Measurements from ENCODE around the gene CAMSAP1. TPM values are rescaled to one million over a fixed set of nuclear protein-coding genes. Genes with fewer than 3 reads are reported as not detected.

The CAMSAP1 gene
- total and polyA plus RNA-seq, 2 of the 4 experiments (the other 2 are of a cell fraction) = 8.2 to 19.5 TPM

DNA sequence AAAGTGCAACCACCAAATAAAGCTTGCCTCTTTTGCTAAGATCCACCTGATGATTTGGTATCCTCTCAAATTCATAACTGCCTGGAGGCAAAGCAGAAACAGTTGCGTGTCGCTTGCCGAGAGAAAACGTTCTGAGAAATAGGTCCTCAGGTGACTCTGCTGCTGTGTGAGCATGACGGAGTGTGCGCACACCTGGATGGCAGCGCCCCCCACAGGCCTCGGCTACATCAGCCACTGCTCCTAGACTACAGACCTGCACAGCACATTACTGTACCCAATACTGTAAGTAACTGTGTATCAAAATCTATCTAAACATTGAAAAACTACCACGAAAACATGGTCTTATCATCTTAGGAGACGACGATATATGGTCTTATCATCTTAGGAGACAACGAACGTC, 87.4 kb downstream of the CAMSAP1 start:
- Histone ChIP-seq H2AK9ac (replicated peaks; ENCODE audit: low read depth, low read length, poor library complexity) (no peak overlapping the region), H3K36me3 (ENCODE audit: control insufficient read depth, insufficient read depth, low read length) (peaks cover 69% of the 10 kb centered on the region), H3K23ac (ENCODE audit: low read depth, low read length) (no peak overlapping the region), H4K8ac (ENCODE audit: low read depth in 2 of 2, low read length in 2 of 2) (no peak overlapping the region), H3K9me1 (ENCODE audit: insufficient read depth, low read length) (no peaks in the 10 kb centered on the region), H2BK15ac (ENCODE audit: low read depth, low read length) (no peak overlapping the region), H3K4ac (ENCODE audit: low read depth, low read length) (no peak overlapping the region), H3K27ac (ENCODE audit: insufficient read depth, low read length) (no peak overlapping the region), H3K56ac (ENCODE audit: extremely low read depth, insufficient read depth, low read length) (no peak overlapping the region), H3K14ac (replicated peaks; ENCODE audit: low read depth, low read length) (no peak overlapping the region), H2AFZ (replicated peaks; ENCODE audit: low read length, poor library complexity) (no peak overlapping the region), H3K27me3 (ENCODE audit: control insufficient read depth, insufficient read depth, low read length) (no peaks in the 10 kb centered on the region), H3K18ac (ENCODE audit: low read depth, low read length) (no peak overlapping the region), H4K5ac (ENCODE audit: low read depth, low read length) (no peak overlapping the region), H2BK5ac (ENCODE audit: low read depth, low read length, poor library complexity, severe bottlenecking) (no peak overlapping the region), H3K4me3 (ENCODE audit: insufficient read depth, low read depth, low read length) (no peak overlapping the region), H4K20me1 (ENCODE audit: insufficient read depth, low read length) (no peaks in the 10 kb centered on the region), H2BK20ac (ENCODE audit: low read depth, low read length) (no peak overlapping the region), H3K4me1 (ENCODE audit: control insufficient read depth, insufficient read depth, low read length) (no peaks in the 10 kb centered on the region), H3K9me3 (ENCODE audit: control insufficient read depth, insufficient read depth, low read length) (no peaks in the 10 kb centered on the region), H2BK120ac (ENCODE audit: low read depth, low read length) (no peak overlapping the region), H3K79me1 (ENCODE audit: low read depth in 1 of 2, low read length in 2 of 2) (peaks cover 3 to 6% of the 10 kb centered on the region in 2 experiments; a peak in 3 of 4 replicates), H3K4me2 (ENCODE audit: low read depth, low read length) (no peak overlapping the region), H2AK5ac (ENCODE audit: low read depth, low read length) (no peak overlapping the region), H3K9ac (ENCODE audit: low read depth, low read length) (no peak overlapping the region), H4K91ac (ENCODE audit: insufficient read depth, low read depth, low read length) (no peak overlapping the region)
- TF ChIP-seq RAD21 (IDR thresholded peaks at IDR 0.05; ENCODE audit: low read length) = no peak
- TF ChIP-seq, protein P1, sequence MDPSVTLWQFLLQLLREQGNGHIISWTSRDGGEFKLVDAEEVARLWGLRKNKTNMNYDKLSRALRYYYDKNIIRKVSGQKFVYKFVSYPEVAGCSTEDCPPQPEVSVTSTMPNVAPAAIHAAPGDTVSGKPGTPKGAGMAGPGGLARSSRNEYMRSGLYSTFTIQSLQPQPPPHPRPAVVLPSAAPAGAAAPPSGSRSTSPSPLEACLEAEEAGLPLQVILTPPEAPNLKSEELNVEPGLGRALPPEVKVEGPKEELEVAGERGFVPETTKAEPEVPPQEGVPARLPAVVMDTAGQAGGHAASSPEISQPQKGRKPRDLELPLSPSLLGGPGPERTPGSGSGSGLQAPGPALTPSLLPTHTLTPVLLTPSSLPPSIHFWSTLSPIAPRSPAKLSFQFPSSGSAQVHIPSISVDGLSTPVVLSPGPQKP (IDR thresholded peaks at IDR 0.05; ENCODE audit: borderline replicate concordance, low read depth, low read length) = no peak
- TF ChIP-seq MAFK (IDR thresholded peaks at IDR 0.05; ENCODE audit: low read depth, low read length) = no peak
- no peak for TF ChIP-seq CHD1 (IDR thresholded peaks at IDR 0.05; ENCODE audit: low read depth, low read length)
- TF ChIP-seq RFX5 (IDR thresholded peaks at IDR 0.05; ENCODE audit: low read depth, low read length) = no peak
- TF ChIP-seq, protein P2, sequence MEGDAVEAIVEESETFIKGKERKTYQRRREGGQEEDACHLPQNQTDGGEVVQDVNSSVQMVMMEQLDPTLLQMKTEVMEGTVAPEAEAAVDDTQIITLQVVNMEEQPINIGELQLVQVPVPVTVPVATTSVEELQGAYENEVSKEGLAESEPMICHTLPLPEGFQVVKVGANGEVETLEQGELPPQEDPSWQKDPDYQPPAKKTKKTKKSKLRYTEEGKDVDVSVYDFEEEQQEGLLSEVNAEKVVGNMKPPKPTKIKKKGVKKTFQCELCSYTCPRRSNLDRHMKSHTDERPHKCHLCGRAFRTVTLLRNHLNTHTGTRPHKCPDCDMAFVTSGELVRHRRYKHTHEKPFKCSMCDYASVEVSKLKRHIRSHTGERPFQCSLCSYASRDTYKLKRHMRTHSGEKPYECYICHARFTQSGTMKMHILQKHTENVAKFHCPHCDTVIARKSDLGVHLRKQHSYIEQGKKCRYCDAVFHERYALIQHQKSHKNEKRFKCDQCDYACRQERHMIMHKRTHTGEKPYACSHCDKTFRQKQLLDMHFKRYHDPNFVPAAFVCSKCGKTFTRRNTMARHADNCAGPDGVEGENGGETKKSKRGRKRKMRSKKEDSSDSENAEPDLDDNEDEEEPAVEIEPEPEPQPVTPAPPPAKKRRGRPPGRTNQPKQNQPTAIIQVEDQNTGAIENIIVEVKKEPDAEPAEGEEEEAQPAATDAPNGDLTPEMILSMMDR (conservative IDR thresholded peaks at IDR 0.05; ENCODE audit: low read depth, low read length) = no peak
- TF ChIP-seq MAZ (IDR thresholded peaks at IDR 0.05; ENCODE audit: borderline replicate concordance, low read depth, low read length) = no peak
- TF ChIP-seq, protein P3, sequence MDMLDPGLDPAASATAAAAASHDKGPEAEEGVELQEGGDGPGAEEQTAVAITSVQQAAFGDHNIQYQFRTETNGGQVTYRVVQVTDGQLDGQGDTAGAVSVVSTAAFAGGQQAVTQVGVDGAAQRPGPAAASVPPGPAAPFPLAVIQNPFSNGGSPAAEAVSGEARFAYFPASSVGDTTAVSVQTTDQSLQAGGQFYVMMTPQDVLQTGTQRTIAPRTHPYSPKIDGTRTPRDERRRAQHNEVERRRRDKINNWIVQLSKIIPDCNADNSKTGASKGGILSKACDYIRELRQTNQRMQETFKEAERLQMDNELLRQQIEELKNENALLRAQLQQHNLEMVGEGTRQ (IDR thresholded peaks at IDR 0.05; ENCODE audit: low read depth, low read length) = no peak
- no peak for TF ChIP-seq CEBPB (IDR thresholded peaks at IDR 0.05; ENCODE audit: low read depth, low read length)
- TF ChIP-seq FOS (IDR thresholded peaks at IDR 0.05; ENCODE audit: low read depth, low read length) = no peak
- TF ChIP-seq SMC3 (IDR thresholded peaks at IDR 0.05; ENCODE audit: low read depth, low read length) = no peak
- TF ChIP-seq MXI1 (IDR thresholded peaks at IDR 0.05; ENCODE audit: borderline replicate concordance, low read depth, low read length) = no peak
- TF ChIP-seq POLR2A (IDR thresholded peaks at IDR 0.05; ENCODE audit: low read depth, low read length) = no peak
- TF ChIP-seq NFE2L2 (IDR thresholded peaks at IDR 0.05; ENCODE audit: low read depth, low read length) = no peak
- TF ChIP-seq RCOR1 (IDR thresholded peaks at IDR 0.05; ENCODE audit: insufficient replicate concordance, low read length) = no peak
- in situ Hi-C loops (cut with MboI; ENCODE audit: low sequenced_read_pairs) = no loop called here
- 100% methylated on average over 7 of the region's 13 CpGs; no CpG with 5 or more reads in 1 of the 2 experiments for WGBS, 2 experiments (ENCODE audit: extremely low coverage in 2 of 2, insufficient read length in 1 of 2)
- intact Hi-C loops (cut with micrococcal nuclease) = no loop called here
- dilution Hi-C loops (cut with HindIII; ENCODE audit: low sequenced_read_pairs, unreplicated experiment) = no loop called here
- ATAC-seq (ENCODE audit: low read depth) = no peak
- no peak for DNase-seq
- CTCF ChIA-PET = no interaction called here
- POLR2A ChIA-PET (ENCODE audit: unreplicated experiment) = no interaction called here
- BruUV-seq (replicated peaks) = no TSS peak

All from IMR-90 (cell line).